Mononuclear cell (primary cell): ENCODE measurements around the gene PACSIN2. TPM values are rescaled to one million over a fixed set of nuclear protein-coding genes. Genes with fewer than 3 reads are reported as not detected.

Experiments used
- H3K27me3 ChIP-seq: 2 replicates; pipeline ENCODE4 v1.6.0; 2011; ENCODE audit warnings: low read length, control low read depth; ENCODE audit not compliant: insufficient read depth
- H3K4me1 ChIP-seq: 2 replicates; pipeline ENCODE4 v1.5.1; 2011; ENCODE audit warnings: mild to moderate bottlenecking, low read length, control low read depth; ENCODE audit not compliant: insufficient read depth
- H3K4me3 ChIP-seq: 2 replicates; pipeline ENCODE4 v1.5.1; 2011; ENCODE audit warnings: mild to moderate bottlenecking, low read length, moderate library complexity
- H3K9me3 ChIP-seq: 2 replicates; pipeline ENCODE4 v1.5.1; 2011; ENCODE audit warnings: low read depth, mild to moderate bottlenecking, control low read depth, low read length
- total RNA-seq: library from RNA; depleted of rRNA; stranded (reverse); fragments of >200 nt; gene quantifications from one replicate; pipeline ENCODE4 v1.2.3, GENCODE V29; 2012

PACSIN2 gene
- total RNA-seq, 1 donor = 45.4 TPM

GRCh38 chr22:42881298-42881697 lies 133.7 kb downstream of the PACSIN2 start:
- Histone ChIP-seq H3K9me3 (no peaks in the 10 kb centered on the region), H3K4me3 (no peak overlapping the region), H3K4me1 (no peaks in the 10 kb centered on the region), H3K27me3 (no peaks in the 10 kb centered on the region)

DNA sequence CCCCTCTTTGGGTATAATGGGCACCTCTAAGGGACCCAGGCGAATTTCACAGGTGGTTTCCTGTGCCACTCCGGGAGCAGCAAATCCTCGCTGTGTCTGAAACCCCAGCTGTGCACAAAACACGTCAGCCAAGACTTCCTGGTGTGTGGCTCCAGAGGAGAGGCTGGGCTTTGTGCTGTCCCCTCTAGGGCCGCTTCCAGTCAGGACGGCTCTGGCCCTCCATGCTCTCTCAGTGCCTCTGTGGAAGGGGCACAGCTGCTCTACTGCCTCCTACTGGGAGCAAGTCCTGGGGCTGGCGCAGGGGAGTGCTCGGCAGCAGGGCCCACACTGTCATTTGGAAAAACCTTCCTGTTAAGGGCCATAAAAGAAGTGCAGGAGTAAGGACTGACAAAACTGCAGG lies 134.1 kb downstream of the PACSIN2 start:
- Histone ChIP-seq H3K4me3 (no peak overlapping the region), H3K27me3 (no peaks in the 10 kb centered on the region), H3K4me1 (no peaks in the 10 kb centered on the region), H3K9me3 (no peaks in the 10 kb centered on the region)

- Histone ChIP-seq H3K27me3 (no peaks in the 10 kb centered on the region), H3K4me1 (no peaks in the 10 kb centered on the region), H3K4me3 (no peak overlapping the region), H3K9me3 (no peaks in the 10 kb centered on the region)
Observed at GRCh38 chr22:42879371-42880021, 135.5 kb downstream of the PACSIN2 start.

DNA sequence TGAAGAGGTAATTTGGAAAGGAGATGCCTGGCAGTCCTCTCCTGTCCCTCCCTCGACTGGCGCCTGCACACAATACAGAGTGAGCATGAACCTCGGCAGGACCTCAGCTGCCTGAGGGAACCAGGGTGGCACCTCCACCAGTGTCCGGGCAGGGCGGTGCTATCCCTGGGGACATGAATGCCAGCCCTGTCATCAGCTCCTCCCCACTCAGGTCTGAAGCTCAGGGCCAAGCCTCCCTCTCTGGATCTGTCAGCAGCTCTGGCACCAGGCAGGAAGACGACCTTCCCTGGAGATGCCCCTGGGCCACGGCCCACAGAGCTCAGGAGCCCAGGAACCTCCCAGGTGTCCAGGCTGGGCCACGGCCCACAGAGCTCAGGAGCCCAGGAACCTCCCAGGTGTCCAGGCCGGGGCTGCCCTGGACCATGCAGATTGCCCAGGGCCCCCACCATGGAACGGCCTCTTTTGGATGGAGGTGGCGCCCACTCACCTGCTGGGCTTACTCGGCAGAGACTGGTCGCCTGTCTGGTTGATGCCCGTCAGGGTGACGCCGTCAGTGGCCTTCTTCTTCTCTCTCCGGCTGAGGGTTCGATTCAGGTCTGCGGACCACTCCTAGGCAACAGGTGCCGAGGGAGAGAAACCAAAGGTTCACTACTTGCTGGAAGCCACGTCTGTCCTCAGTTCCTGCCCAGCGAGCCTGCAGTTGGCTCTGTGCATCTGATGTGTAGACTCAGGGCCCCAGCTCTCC lies 136.2 kb downstream of the PACSIN2 start:
- Histone ChIP-seq H3K4me1 (no peaks in the 10 kb centered on the region), H3K4me3 (no peak overlapping the region), H3K9me3 (no peaks in the 10 kb centered on the region), H3K27me3 (no peaks in the 10 kb centered on the region)

- Histone ChIP-seq H3K9me3 (no peaks in the 10 kb centered on the region), H3K4me1 (no peaks in the 10 kb centered on the region), H3K4me3 (no peak overlapping the region), H3K27me3 (no peaks in the 10 kb centered on the region)
Observed at GRCh38 chr22:42877597-42878340, 137.2 kb downstream of the PACSIN2 start.

- H3K9me3 ChIP-seq = no peaks in the 10 kb centered on the region
- H3K27me3 ChIP-seq = no peaks in the 10 kb centered on the region
- no peaks in the 10 kb centered on the region for H3K4me1 ChIP-seq
- H3K4me3 ChIP-seq = no peak overlapping the region
Observed at GRCh38 chr22:42877158-42877557, 137.8 kb downstream of the PACSIN2 start.

- no peaks in the 10 kb centered on the region for H3K4me1 ChIP-seq
- H3K27me3 ChIP-seq = no peaks in the 10 kb centered on the region
- H3K4me3 ChIP-seq = no peak overlapping the region
- no peaks in the 10 kb centered on the region for H3K9me3 ChIP-seq
Observed at GRCh38 chr22:42876041-42876440, 138.9 kb downstream of the PACSIN2 start.

DNA sequence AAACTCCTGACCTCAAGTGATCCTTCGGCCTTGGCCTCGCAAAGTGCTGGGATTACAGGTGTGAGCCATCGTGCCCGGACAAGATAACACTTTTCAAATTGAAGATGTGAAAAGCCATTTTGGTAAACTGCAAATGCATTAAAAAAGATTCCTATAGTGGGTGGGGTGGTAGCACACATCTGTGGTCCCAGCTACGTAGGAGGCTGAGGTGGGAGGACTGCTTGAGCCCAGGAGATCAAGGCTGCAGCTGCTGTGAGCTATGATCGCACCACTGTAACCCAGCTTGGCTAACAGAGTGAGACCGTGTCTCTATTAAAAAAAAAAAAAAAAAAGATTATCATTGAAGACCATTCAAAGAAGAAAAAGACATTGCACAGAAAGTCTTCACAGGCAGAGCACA lies 140.9 kb downstream of the PACSIN2 start:
- H3K9me3 ChIP-seq = no peaks in the 10 kb centered on the region
- H3K4me3 ChIP-seq = no peak overlapping the region
- H3K4me1 ChIP-seq = no peaks in the 10 kb centered on the region
- no peaks in the 10 kb centered on the region for H3K27me3 ChIP-seq

- Histone ChIP-seq H3K9me3 (no peaks in the 10 kb centered on the region), H3K4me3 (no peak overlapping the region), H3K4me1 (no peaks in the 10 kb centered on the region), H3K27me3 (no peaks in the 10 kb centered on the region)
Observed at GRCh38 chr22:42873356-42873755, 141.6 kb downstream of the PACSIN2 start.

GRCh38 chr22:42872821-42873220 lies 142.1 kb downstream of the PACSIN2 start:
- H3K9me3 ChIP-seq = no peaks in the 10 kb centered on the region
- no peaks in the 10 kb centered on the region for H3K27me3 ChIP-seq
- no peak overlapping the region for H3K4me3 ChIP-seq
- no peaks in the 10 kb centered on the region for H3K4me1 ChIP-seq

- Histone ChIP-seq H3K4me3 (no peak overlapping the region), H3K9me3 (no peaks in the 10 kb centered on the region), H3K27me3 (no peaks in the 10 kb centered on the region), H3K4me1 (no peaks in the 10 kb centered on the region)
Observed at GRCh38 chr22:42871146-42872050, 143.6 kb downstream of the PACSIN2 start.

DNA sequence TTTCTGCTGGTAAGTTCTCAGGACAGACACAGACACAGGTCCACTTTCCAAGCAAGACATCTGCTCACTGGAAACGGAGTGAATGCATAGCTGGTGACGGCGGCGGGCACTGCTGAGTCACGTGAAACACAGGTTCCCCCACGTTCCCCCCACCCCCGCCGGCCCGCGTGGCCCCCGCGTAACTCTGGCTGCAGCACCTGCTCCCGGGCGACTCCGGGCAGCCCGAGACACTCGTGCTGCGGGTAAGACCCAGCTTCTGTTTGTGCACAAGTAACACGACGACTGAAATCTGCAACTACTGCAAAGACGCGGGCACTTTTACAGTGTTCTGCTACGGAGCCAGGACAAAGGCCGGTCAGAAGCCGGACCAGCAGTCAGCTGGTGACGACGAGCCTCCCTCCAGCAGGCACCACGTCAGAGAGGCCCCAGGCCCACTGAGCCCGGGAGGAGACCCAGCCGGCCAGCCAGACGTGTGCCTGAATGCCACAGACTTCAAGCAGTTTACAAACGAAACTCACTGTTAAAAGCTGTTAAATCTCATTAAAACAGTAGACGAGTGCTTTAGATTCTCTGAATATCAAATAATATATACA lies 145.0 kb downstream of the PACSIN2 start:
- no peaks in the 10 kb centered on the region for H3K4me1 ChIP-seq
- H3K27me3 ChIP-seq = no peaks in the 10 kb centered on the region
- H3K9me3 ChIP-seq = no peaks in the 10 kb centered on the region
- no peak overlapping the region for H3K4me3 ChIP-seq

DNA sequence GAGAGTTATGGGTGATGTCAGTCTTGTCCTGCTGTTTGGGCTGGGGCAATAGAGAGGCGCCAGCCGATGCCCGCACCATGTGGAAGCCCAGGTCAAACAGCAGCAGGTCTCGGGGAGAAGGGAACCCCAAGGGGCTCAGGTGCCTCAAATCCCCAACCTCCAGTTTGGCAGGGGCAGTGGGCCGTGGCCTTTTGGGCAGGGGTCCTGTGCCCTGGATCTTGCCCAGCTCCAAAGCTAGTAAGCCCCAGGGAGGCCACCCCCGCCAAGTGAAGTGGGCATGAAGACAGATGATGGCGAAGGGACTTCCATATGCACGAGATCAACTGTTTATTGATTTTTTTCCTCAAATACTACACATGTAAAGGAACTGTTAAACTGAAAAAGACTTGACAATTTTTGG lies 145.5 kb downstream of the PACSIN2 start:
- Histone ChIP-seq H3K4me3 (no peak overlapping the region), H3K4me1 (peaks cover 4% of the 10 kb centered on the region), H3K9me3 (no peaks in the 10 kb centered on the region), H3K27me3 (no peaks in the 10 kb centered on the region)

GRCh38 chr22:42868751-42869251 lies 146.1 kb downstream of the PACSIN2 start:
- peaks cover 8% of the 10 kb centered on the region for H3K4me1 ChIP-seq
- no peak overlapping the region for H3K4me3 ChIP-seq
- H3K9me3 ChIP-seq = no peaks in the 10 kb centered on the region
- no peaks in the 10 kb centered on the region for H3K27me3 ChIP-seq
